Glutamatergic neuron (in vitro differentiated cells): ENCODE data around the gene SNRPD3. TPM values are rescaled to one million over a fixed set of nuclear protein-coding genes. Genes with fewer than 3 reads are reported as not detected.

Source experiments
- DNase-seq: peaks from one replicate; pipeline ENCODE4 v3.0.0; 2022
- H3K27ac Mint-ChIP-seq: one replicate; pipeline ENCODE4 v1.8.0; 2020; ENCODE audit warnings: mild to moderate bottlenecking, mixed read lengths, inconsistent platforms; ENCODE audit not compliant: unreplicated experiment
- H3K27me3 Mint-ChIP-seq: one replicate; pipeline ENCODE4 v1.8.0; 2020; ENCODE audit warnings: mild to moderate bottlenecking, moderate library complexity, mixed read lengths, inconsistent platforms; ENCODE audit not compliant: unreplicated experiment
- H3K36me3 Mint-ChIP-seq: one replicate; pipeline ENCODE4 v1.8.0; 2020; ENCODE audit warnings: mild to moderate bottlenecking, mixed read lengths, inconsistent platforms; ENCODE audit not compliant: unreplicated experiment
- H3K4me1 Mint-ChIP-seq: one replicate; pipeline ENCODE4 v1.8.0; 2020; ENCODE audit warnings: mild to moderate bottlenecking, low read depth, mixed read lengths, inconsistent platforms; ENCODE audit not compliant: unreplicated experiment
- H3K4me3 Mint-ChIP-seq: one replicate; pipeline ENCODE4 v1.8.0; 2020; ENCODE audit warnings: mild to moderate bottlenecking, mixed read lengths, inconsistent platforms; ENCODE audit not compliant: unreplicated experiment
- H3K9me3 Mint-ChIP-seq: one replicate; pipeline ENCODE4 v1.8.0; 2020; ENCODE audit warnings: mild to moderate bottlenecking, moderate library complexity, mixed read lengths, inconsistent platforms; ENCODE audit not compliant: unreplicated experiment
- total RNA-seq: library from RNA; stranded (reverse); fragmentation: NEBNext Ultra II Directional; extraction: Animal tissue kit (Norgen Biotek cat#: 25700); gene quantifications from one replicate; pipeline ENCODE4 v1.2.1, GENCODE V29; 2021; ENCODE audit not compliant: unreplicated experiment
- TF ChIP-seq, protein P1 (sequence below): fragments of 200-600 bp; sonication (generic); IDR thresholded peaks from one replicate; pipeline ENCODE4 v1.5.0; 2021; ENCODE audit not compliant: partially characterized antibody, unreplicated experiment

Gene SNRPD3
- total RNA-seq, 1 donor from 2014 or later = 86.7 TPM

DNA sequence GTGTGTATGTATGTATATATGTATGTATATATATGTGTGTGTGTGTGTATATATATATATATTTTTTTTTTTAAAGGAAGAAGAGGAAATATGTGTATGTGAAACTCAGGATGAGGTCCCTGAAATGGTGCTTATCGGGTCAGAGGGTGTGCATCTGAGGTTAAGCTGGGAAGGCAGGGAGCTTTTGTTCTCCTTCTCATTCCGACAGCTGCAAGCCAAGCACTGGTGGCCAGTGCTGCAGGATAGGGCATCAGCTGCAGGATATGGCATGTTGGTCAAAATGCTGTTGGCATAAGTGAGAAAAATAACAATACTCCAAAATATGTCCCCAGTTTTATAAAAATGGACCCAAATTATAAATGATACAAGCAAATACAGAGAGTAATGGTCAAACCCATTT is 7.4 kb downstream of the SNRPD3 start:
- no peaks in the 10 kb centered on the region for H3K27me3 Mint-ChIP-seq
- no peaks in the 10 kb centered on the region for H3K36me3 Mint-ChIP-seq
- H3K4me3 Mint-ChIP-seq = no peak overlapping the region

DNA sequence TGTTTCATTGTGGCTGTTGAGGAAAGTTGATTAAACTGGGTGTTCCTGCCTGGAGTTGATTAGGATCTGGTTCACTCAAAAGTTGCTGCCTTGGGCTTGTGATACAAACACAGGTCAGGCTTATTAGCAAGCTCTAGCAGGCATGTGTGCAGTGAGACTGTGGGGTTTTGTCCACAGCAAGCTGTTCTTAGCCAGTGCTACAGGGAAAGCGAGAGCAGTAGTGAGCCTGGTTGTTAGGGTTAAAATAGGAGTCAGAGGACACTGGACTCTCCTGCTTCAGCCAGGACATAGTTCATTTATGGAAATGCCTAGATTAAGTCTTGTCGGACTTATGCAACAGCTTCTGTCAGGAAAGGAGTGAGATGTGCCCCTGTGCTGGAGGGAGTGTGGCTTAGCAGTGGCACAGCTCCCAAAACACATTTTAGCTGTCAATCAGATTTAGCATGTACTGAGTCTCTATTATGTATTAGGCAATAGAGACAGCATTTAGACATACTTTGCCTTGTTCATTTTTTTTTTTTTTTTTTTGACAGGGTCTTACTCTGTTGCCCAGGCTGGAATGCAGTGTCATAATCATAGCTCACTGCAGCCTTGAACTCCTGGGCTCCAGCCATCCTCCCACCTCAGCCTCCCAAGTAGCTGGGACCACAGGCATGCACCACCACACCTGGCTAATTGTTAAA is 8.7 kb downstream of the SNRPD3 start:
- no peaks in the 10 kb centered on the region for H3K27me3 Mint-ChIP-seq
- H3K9me3 Mint-ChIP-seq = no peaks in the 10 kb centered on the region
- H3K4me1 Mint-ChIP-seq = peaks cover 4% of the 10 kb centered on the region
- DNase-seq = no peak
- peak overlapping the region; percentile 32 for H3K4me3 Mint-ChIP-seq
- TF ChIP-seq, protein P1, sequence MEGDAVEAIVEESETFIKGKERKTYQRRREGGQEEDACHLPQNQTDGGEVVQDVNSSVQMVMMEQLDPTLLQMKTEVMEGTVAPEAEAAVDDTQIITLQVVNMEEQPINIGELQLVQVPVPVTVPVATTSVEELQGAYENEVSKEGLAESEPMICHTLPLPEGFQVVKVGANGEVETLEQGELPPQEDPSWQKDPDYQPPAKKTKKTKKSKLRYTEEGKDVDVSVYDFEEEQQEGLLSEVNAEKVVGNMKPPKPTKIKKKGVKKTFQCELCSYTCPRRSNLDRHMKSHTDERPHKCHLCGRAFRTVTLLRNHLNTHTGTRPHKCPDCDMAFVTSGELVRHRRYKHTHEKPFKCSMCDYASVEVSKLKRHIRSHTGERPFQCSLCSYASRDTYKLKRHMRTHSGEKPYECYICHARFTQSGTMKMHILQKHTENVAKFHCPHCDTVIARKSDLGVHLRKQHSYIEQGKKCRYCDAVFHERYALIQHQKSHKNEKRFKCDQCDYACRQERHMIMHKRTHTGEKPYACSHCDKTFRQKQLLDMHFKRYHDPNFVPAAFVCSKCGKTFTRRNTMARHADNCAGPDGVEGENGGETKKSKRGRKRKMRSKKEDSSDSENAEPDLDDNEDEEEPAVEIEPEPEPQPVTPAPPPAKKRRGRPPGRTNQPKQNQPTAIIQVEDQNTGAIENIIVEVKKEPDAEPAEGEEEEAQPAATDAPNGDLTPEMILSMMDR = no peak
- no peaks in the 10 kb centered on the region for H3K36me3 Mint-ChIP-seq
- H3K27ac Mint-ChIP-seq = peak overlapping the region; percentile 3

More for the DNA sequence above, 7.4 kb downstream of the SNRPD3 start:
- Mint-ChIP-seq H3K27ac (no peak overlapping the region), H3K4me1 (peaks cover 4% of the 10 kb centered on the region), H3K9me3 (peaks cover 2% of the 10 kb centered on the region)
- DNase-seq = no peak
- TF ChIP-seq, protein P1 = no peak

DNA sequence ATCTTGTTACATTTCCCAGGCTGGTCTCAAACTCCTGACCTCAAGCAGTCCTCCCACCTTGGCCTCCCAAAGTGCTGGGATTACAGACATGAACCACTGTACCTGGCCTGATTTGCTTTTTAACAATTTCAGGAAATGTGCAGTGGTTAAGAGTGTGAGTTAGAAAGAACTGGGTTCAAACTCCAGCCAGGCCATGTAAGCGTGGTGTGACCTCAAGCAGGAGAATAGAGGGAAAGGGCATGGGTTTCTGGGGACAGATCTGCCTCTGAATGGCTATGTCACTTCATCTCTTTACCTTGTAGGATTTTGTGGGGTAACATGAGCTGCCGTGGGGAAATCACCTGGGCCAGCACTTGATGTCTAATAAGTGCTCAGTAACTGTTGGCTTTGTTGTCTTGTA is 9.3 kb downstream of the SNRPD3 start:
- TF ChIP-seq, protein P1 = no peak
- H3K9me3 Mint-ChIP-seq = no peaks in the 10 kb centered on the region
- H3K27me3 Mint-ChIP-seq = no peaks in the 10 kb centered on the region
- H3K4me3 Mint-ChIP-seq = no peak overlapping the region
- H3K4me1 Mint-ChIP-seq = peaks cover 4% of the 10 kb centered on the region
- no peak for DNase-seq
- no peaks in the 10 kb centered on the region for H3K36me3 Mint-ChIP-seq
- H3K27ac Mint-ChIP-seq = no peak overlapping the region

DNA sequence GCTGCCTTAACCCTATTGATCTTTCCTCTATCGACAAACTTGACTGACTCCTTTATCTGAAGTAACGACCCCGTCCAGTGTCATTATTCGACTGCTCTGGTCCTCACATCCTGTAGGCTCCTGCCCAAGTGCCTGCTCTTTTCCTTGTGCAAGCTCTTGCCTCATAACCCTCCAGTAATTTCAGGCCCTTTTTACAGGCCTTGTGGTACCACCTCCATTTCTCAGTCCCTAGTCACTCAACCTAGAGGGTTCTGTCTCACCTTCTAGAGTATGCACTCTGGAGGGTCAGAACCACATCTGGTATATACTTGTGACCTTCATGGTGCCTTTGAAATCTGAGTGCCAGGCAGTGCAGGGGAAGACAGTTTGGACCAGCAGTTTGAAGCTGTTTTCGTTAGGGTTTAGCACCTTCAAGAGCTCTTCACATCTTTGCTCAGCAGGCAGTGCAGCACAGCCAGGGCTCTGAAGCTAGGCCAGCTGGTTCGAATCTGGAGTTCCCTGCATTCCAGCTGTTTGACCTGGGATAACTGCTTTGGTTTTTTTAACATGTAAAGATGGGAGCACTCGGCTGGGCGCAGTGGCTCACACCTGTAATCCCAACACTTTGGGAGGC is 11.2 kb downstream of the SNRPD3 start:
- Mint-ChIP-seq H3K36me3 (no peaks in the 10 kb centered on the region), H3K4me3 (no peak overlapping the region), H3K27me3 (no peaks in the 10 kb centered on the region), H3K4me1 (peaks cover 4% of the 10 kb centered on the region), H3K27ac (peak overlapping the region; percentile 38), H3K9me3 (no peaks in the 10 kb centered on the region)
- TF ChIP-seq, protein P1 = no peak
- no peak for DNase-seq

DNA sequence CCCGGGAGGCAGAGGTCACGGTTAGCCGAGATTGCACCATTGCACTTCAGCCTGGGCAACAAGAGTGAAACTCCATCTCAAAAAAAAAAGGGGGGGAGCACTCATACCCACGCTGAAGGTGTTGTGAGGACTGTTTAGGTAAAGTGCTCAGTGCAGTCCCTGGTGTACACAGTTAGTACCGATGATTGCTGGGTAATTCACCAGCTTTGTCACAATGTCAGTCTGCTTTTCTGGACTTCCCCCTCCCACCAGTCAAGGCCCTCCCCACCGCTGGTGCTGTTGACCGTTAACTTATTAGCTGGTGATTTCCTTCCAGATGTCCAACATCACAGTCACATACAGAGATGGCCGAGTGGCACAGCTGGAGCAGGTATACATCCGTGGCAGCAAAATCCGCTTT is 11.9 kb downstream of the SNRPD3 start:
- Mint-ChIP-seq H3K9me3 (no peaks in the 10 kb centered on the region), H3K4me3 (no peak overlapping the region), H3K36me3 (no peaks in the 10 kb centered on the region), H3K27me3 (no peaks in the 10 kb centered on the region), H3K27ac (no peak overlapping the region), H3K4me1 (peaks cover 4% of the 10 kb centered on the region)
- TF ChIP-seq, protein P1 = no peak
- no peak for DNase-seq
